Neural cell (in vitro differentiated cells): ENCODE results near the gene PLA2G12B. TPM values are rescaled to one million over a fixed set of nuclear protein-coding genes. Genes with fewer than 3 reads are reported as not detected.

Source experiments
- H2AFZ ChIP-seq: fragments of 200-600, 300-800 bp; sonication (generic), shearing (Covaris generic); 2 replicates; pipeline ENCODE4 v1.6.0; 2014; ENCODE audit warnings: low read depth, mild to moderate bottlenecking, antibody characterized with exemption, low read length, moderate library complexity
- H3F3A ChIP-seq: fragments of 200-600 bp; shearing (Covaris generic); 2 replicates; pipeline ENCODE4 v1.6.1; 2016; ENCODE audit warnings: mild to moderate bottlenecking, moderate library complexity, mixed read lengths, antibody characterized with exemption, low read length; ENCODE audit not compliant: insufficient read depth, poor library complexity, severe bottlenecking
- H3K27ac ChIP-seq: fragments of 200-600, 300-800 bp; sonication (generic), shearing (Covaris generic); 2 replicates; pipeline ENCODE4 v1.5.1; 2014; ENCODE audit warnings: mild to moderate bottlenecking, low read length, moderate library complexity
- H3K27me3 ChIP-seq: fragments of 300-800, 200-600 bp; sonication (generic), shearing (Covaris generic); 2 replicates; pipeline ENCODE4 v1.6.0; 2014; ENCODE audit warnings: mild to moderate bottlenecking, low read depth, low read length, moderate library complexity; ENCODE audit not compliant: insufficient read depth
- H3K36me3 ChIP-seq: fragments of 300-800, 200-600 bp; sonication (generic), shearing (Covaris generic); 2 replicates; pipeline ENCODE4 v1.5.1; 2014; ENCODE audit warnings: mild to moderate bottlenecking, antibody characterized with exemption, low read length, moderate library complexity; ENCODE audit not compliant: insufficient read depth
- H3K4me2 ChIP-seq: fragments of 300-800, 200-600 bp; sonication (generic), shearing (Covaris generic); 2 replicates; pipeline ENCODE4 v1.6.0; 2014; ENCODE audit warnings: mild to moderate bottlenecking, low read length
- H3K4me3 ChIP-seq: fragments of 300-800, 200-600 bp; sonication (generic), shearing (Covaris generic); 2 replicates; pipeline ENCODE4 v1.5.1; 2014; ENCODE audit warnings: mild to moderate bottlenecking, low read length, moderate library complexity
- H3K79me2 ChIP-seq: fragments of 200-600 bp; shearing (Covaris generic); replicated peaks from 2 replicates; pipeline ENCODE4 v1.6.0; 2014; ENCODE audit warnings: mild to moderate bottlenecking, low read length, moderate library complexity; ENCODE audit not compliant: insufficient read depth
- H3K9ac ChIP-seq: fragments of 300-800, 200-600 bp; sonication (generic), shearing (Covaris generic); 2 replicates; pipeline ENCODE4 v1.6.1; 2016; ENCODE audit warnings: mild to moderate bottlenecking, low read length, mixed read lengths
- H3K9me2 ChIP-seq: fragments of 200-600 bp; shearing (Covaris generic); 2 replicates; pipeline ENCODE4 v1.6.1; 2016; ENCODE audit warnings: mild to moderate bottlenecking, low read length, mixed read lengths; ENCODE audit not compliant: insufficient read depth
- H3K9me3 ChIP-seq: fragments of 200-600, 300-800 bp; sonication (generic), shearing (Covaris generic); 2 replicates; pipeline ENCODE4 v1.6.1; 2016; ENCODE audit warnings: mild to moderate bottlenecking, mixed run types, low read length, moderate library complexity, mixed read lengths
- H4K20me1 ChIP-seq: fragments of 200-600 bp; shearing (Covaris generic); 2 replicates; pipeline ENCODE4 v1.6.1; 2016; ENCODE audit warnings: mild to moderate bottlenecking, mixed run types; ENCODE audit not compliant: insufficient read depth
- CTCF ChIP-seq: fragments of 450-650 bp; IDR thresholded peaks from 2 replicates; pipeline ENCODE4 v1.5.1; 2014; ENCODE audit warnings: antibody characterized with exemption, mild to moderate bottlenecking, moderate library complexity; ENCODE audit not compliant: poor library complexity, severe bottlenecking
- EP300 ChIP-seq: fragments of 450-650 bp; conservative IDR thresholded peaks from 2 replicates; pipeline ENCODE4 v1.6.1; 2014; ENCODE audit warnings: antibody characterized with exemption, mild to moderate bottlenecking, moderate library complexity; ENCODE audit not compliant: poor library complexity, severe bottlenecking
- EZH2 ChIP-seq: fragments of 200-600, 300-800 bp; shearing (Covaris generic), sonication (generic); IDR thresholded peaks from 2 replicates; pipeline ENCODE4 v1.6.1; 2014; ENCODE audit warnings: antibody characterized with exemption, low read length, borderline replicate concordance, mild to moderate bottlenecking; ENCODE audit not compliant: insufficient read depth, poor library complexity, severe bottlenecking
- MXI1 ChIP-seq: fragments of 450-650 bp; conservative IDR thresholded peaks from 2 replicates; pipeline ENCODE4 v1.6.1; 2014; ENCODE audit warnings: antibody characterized with exemption, mild to moderate bottlenecking; ENCODE audit not compliant: poor library complexity, severe bottlenecking
- POLR2AphosphoS5 ChIP-seq: IDR thresholded peaks from 2 replicates; pipeline ENCODE4 v1.6.1; 2012
- RAD21 ChIP-seq: fragments of 450-650 bp; conservative IDR thresholded peaks from 2 replicates; pipeline ENCODE4 v1.6.1; 2014; ENCODE audit warnings: antibody characterized with exemption, mild to moderate bottlenecking, moderate library complexity
- REST ChIP-seq: IDR thresholded peaks from 2 replicates; pipeline ENCODE4 v1.6.1; 2012; ENCODE audit warnings: borderline replicate concordance
- SMC3 ChIP-seq: fragments of 450-650 bp; conservative IDR thresholded peaks from 2 replicates; pipeline ENCODE4 v1.6.1; 2014; ENCODE audit warnings: antibody characterized with exemption, mild to moderate bottlenecking, moderate library complexity; ENCODE audit not compliant: poor library complexity
- TAF1 ChIP-seq: IDR thresholded peaks from 2 replicates; pipeline ENCODE4 v1.6.1; 2012; ENCODE audit warnings: low read depth
- polyA plus RNA-seq: library from polyadenylated mRNA; depleted of rRNA; stranded (reverse); fragments of >200 nt; gene quantifications from 2 replicates; pipeline ENCODE4 v1.2.3, GENCODE V29; 2014

The PLA2G12B gene
- polyA plus RNA-seq, 1 donor from 2014 or later, result not detected

GRCh38 chr10:72953687-72954086 is 919 bp downstream of the PLA2G12B start:
- no peaks in the 10 kb centered on the region for H3K79me2 ChIP-seq
- no peaks in the 10 kb centered on the region for H3K36me3 ChIP-seq
- H3K9me3 ChIP-seq, result no peaks in the 10 kb centered on the region
- no peaks in the 10 kb centered on the region for H3K9me2 ChIP-seq
- H3K27ac ChIP-seq, result no peak overlapping the region
- H3K9ac ChIP-seq, result no peak overlapping the region
- H3K4me3 ChIP-seq, result no peak overlapping the region
- H4K20me1 ChIP-seq, result no peaks in the 10 kb centered on the region
- H3F3A ChIP-seq, result no peaks in the 10 kb centered on the region
- H2AFZ ChIP-seq, result no peak overlapping the region
- no peaks in the 10 kb centered on the region for H3K27me3 ChIP-seq
- TF ChIP-seq MXI1 (no peak), CTCF (no peak), TAF1 (no peak), RAD21 (no peak), REST (no peak), POLR2AphosphoS5 (no peak), EZH2 (no peak), EP300 (no peak), SMC3 (no peak)
- H3K4me2 ChIP-seq, result no peak overlapping the region

DNA sequence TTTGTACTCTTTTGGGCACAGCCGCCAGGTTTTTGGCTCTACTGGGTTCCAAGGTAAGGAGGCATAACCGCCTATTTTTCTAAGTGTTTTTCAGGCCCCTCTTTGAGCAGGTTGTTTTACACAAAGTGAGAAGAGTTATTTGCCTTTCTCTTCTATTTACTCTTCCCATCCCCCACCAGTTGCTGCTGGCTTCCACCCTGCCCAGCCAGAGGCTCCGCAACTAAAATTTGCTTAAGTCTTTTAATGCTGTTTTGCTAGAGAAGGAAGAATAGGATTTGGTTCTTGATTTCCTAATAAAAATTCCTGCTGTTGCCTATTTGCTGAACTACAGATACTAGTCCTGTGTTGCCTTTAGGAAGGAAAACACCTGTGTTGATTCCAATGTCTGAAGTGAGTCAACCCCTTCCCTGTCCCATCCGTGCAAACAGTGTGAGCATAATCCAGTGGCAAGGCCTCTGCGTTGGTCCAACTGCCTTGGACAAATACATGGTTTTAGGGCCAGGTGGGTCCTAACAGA is 1.9 kb downstream of the PLA2G12B start:
- Histone ChIP-seq H3K9ac (no peak overlapping the region), H3K4me3 (no peak overlapping the region), H3K4me2 (no peak overlapping the region), H4K20me1 (no peaks in the 10 kb centered on the region), H3K36me3 (no peaks in the 10 kb centered on the region), H3K27ac (no peak overlapping the region), H3K79me2 (no peaks in the 10 kb centered on the region), H2AFZ (no peak overlapping the region), H3K27me3 (no peaks in the 10 kb centered on the region), H3F3A (no peaks in the 10 kb centered on the region), H3K9me3 (no peaks in the 10 kb centered on the region), H3K9me2 (no peaks in the 10 kb centered on the region)
- TF ChIP-seq MXI1 (no peak), REST (no peak), CTCF (no peak), EZH2 (no peak), EP300 (no peak), TAF1 (no peak), SMC3 (no peak), RAD21 (no peak), POLR2AphosphoS5 (no peak)
